ENCODE results near the gene SLC18B1.

- TF ChIP-seq CTCF (IDR thresholded peaks at IDR 0.05; ENCODE audit: control extremely low read depth in 1 of 3, insufficient read depth in 1 of 3, low read depth in 1 of 3, low read length in 3 of 3) (no peak), ATF2 (IDR thresholded peaks at IDR 0.05; ENCODE audit: low read length) (no peak), RAD21 (IDR thresholded peaks at IDR 0.05 in 1 of 2, conservative IDR thresholded peaks at IDR 0.05 in 1 of 2; ENCODE audit: low read depth in 2 of 2, low read length in 2 of 2) (no peak), CREB1 (IDR thresholded peaks at IDR 0.05) (no peak), JUN (IDR thresholded peaks at IDR 0.05; ENCODE audit: low read depth, low read length) (no peak)
Measured at GRCh38 chr6:132736239-132736638, 62.2 kb downstream of the SLC18B1 start.

Measured in H1 (cell line).